Activated CD8-positive, alpha-beta memory T cell treated with anti-CD3 and anti-CD28 coated beads, Interleukin-2, amount 50 U/mL, for 1 hour (primary cell): ENCODE results near the gene HABP2.

Source experiments
- DNase-seq: peaks from one replicate; pipeline ENCODE4 v3.0.0-alpha.2; 2020; ENCODE audit errors: extremely low read depth

HABP2 gene

GRCh38 chr10:113604572-113604971 is 51.7 kb downstream of the HABP2 start:
- no peak for DNase-seq

GRCh38 chr10:113605268-113605978 is 52.6 kb downstream of the HABP2 start:
- no peak for DNase-seq

GRCh38 chr10:113609704-113610108 is 56.9 kb downstream of the HABP2 start:
- no peak for DNase-seq

GRCh38 chr10:113610631-113611601 is 58.1 kb downstream of the HABP2 start:
- no peak for DNase-seq

- DNase-seq = no peak
Observed at GRCh38 chr10:113612154-113612553, 59.3 kb downstream of the HABP2 start.

- DNase-seq = no peak
Observed at GRCh38 chr10:113613427-113613826, 60.6 kb downstream of the HABP2 start.

- no peak for DNase-seq
Observed at GRCh38 chr10:113613977-113614690, 61.3 kb downstream of the HABP2 start.

- no peak for DNase-seq
Observed at GRCh38 chr10:113616244-113617074, 63.6 kb downstream of the HABP2 start.

- no peak for DNase-seq
Observed at GRCh38 chr10:113617086-113617485, 64.2 kb downstream of the HABP2 start.

GRCh38 chr10:113618338-113618737 is 65.5 kb downstream of the HABP2 start:
- no peak for DNase-seq

GRCh38 chr10:113619401-113619800 is 66.5 kb downstream of the HABP2 start:
- no peak for DNase-seq

- no peak for DNase-seq
Observed at GRCh38 chr10:113620511-113620910, 67.7 kb downstream of the HABP2 start.

GRCh38 chr10:113620936-113621335 is 68.1 kb downstream of the HABP2 start:
- no peak for DNase-seq

GRCh38 chr10:113621799-113622198 is 68.9 kb downstream of the HABP2 start:
- DNase-seq = no peak

GRCh38 chr10:113622831-113623230 is 70.0 kb downstream of the HABP2 start:
- no peak for DNase-seq

- no peak for DNase-seq
Observed at GRCh38 chr10:113625461-113626186, 72.8 kb downstream of the HABP2 start.

- no peak for DNase-seq
Observed at GRCh38 chr10:113626809-113627355, 74.0 kb downstream of the HABP2 start.

- DNase-seq = no peak
Observed at GRCh38 chr10:113627836-113628235, 75.0 kb downstream of the HABP2 start.

- DNase-seq = no peak
Observed at GRCh38 chr10:113628607-113629153, 75.8 kb downstream of the HABP2 start.

- no peak for DNase-seq
Observed at GRCh38 chr10:113630929-113631533, 78.2 kb downstream of the HABP2 start.
